IMR-90 (cell line): ENCODE measurements around the gene LRRC14B. TPM values are rescaled to one million over a fixed set of nuclear protein-coding genes. Genes with fewer than 3 reads are reported as not detected.
A peak's percentile ranks its signal among the peaks of the same experiment; 100 is the strongest.

Experiments used
- ATAC-seq: fragments of 200-7000 bp; cut with Tn5 transposase; 2 replicates; pipeline ENCODE4 v1.9.1; 2020; ENCODE audit warnings: low read depth, mild to moderate bottlenecking, moderate library complexity
- BruUV-seq: library from RNA; stranded (reverse); fragments of 400-500 nt; replicated peaks from 2 replicates; lab custom pipeline; 2021; lab: Mats Ljungman, UMichigan
- CTCF ChIA-PET: fragments of 300-600 bp; formaldehyde crosslinking; extraction: SDS; loops from one replicate; lab custom pipeline; 2021; ENCODE audit warnings: antibody characterized with exemption; lab: Yijun Ruan, JAX
- POLR2A ChIA-PET: fragments of 300-600 bp; sonication (Branson Sonifier 250); formaldehyde crosslinking; loops from one replicate; lab custom pipeline; 2022; ENCODE audit warnings: antibody characterized with exemption; ENCODE audit not compliant: unreplicated experiment; lab: Charles Lee
- DNase-seq: peaks from one replicate; pipeline ENCODE4 v3.0.0; 2013
- H2AFZ ChIP-seq: replicated peaks from 2 replicates; pipeline ENCODE3; 2013; ENCODE audit warnings: low read length, mild to moderate bottlenecking; ENCODE audit not compliant: poor library complexity
- H2AK5ac ChIP-seq: 2 replicates; pipeline ENCODE4 v1.6.1; 2013; ENCODE audit warnings: low read depth, low read length, inconsistent platforms
- H2AK9ac ChIP-seq: replicated peaks from 2 replicates; pipeline ENCODE3; 2013; ENCODE audit warnings: mild to moderate bottlenecking, low read depth, low read length, moderate library complexity; ENCODE audit not compliant: poor library complexity
- H2BK120ac ChIP-seq: 2 replicates; pipeline ENCODE4 v1.6.1; 2013; ENCODE audit warnings: low read depth, low read length, inconsistent platforms
- H2BK15ac ChIP-seq: 3 replicates; pipeline ENCODE4 v1.6.1; 2013; ENCODE audit warnings: low read depth, low read length, inconsistent platforms
- H2BK20ac ChIP-seq: 2 replicates; pipeline ENCODE4 v1.6.1; 2013; ENCODE audit warnings: low read depth, mild to moderate bottlenecking, inconsistent platforms, low read length, moderate library complexity
- H2BK5ac ChIP-seq: 2 replicates; pipeline ENCODE4 v1.6.1; 2013; ENCODE audit warnings: mild to moderate bottlenecking, low read depth, low read length, inconsistent platforms; ENCODE audit not compliant: poor library complexity, severe bottlenecking
- H3K14ac ChIP-seq: replicated peaks from 2 replicates; pipeline ENCODE4 v1.6.1; 2013; ENCODE audit warnings: low read depth, low read length, inconsistent platforms
- H3K18ac ChIP-seq: 2 replicates; pipeline ENCODE4 v1.6.1; 2013; ENCODE audit warnings: low read depth, low read length, control low read depth
- H3K23ac ChIP-seq: 2 replicates; pipeline ENCODE4 v1.6.1; 2013; ENCODE audit warnings: low read depth, low read length, inconsistent platforms
- H3K27ac ChIP-seq: 2 replicates; pipeline ENCODE4 v1.5.1; 2013; ENCODE audit warnings: mild to moderate bottlenecking, control low read depth, low read length; ENCODE audit not compliant: insufficient read depth
- H3K27me3 ChIP-seq: 2 replicates; pipeline ENCODE4 v1.6.1; 2013; ENCODE audit warnings: low read length; ENCODE audit not compliant: control insufficient read depth, insufficient read depth
- H3K36me3 ChIP-seq: 2 replicates; pipeline ENCODE4 v1.6.1; 2013; ENCODE audit warnings: low read length, mixed read lengths; ENCODE audit not compliant: control insufficient read depth, insufficient read depth
- H3K4ac ChIP-seq: 2 replicates; pipeline ENCODE4 v1.6.1; 2013; ENCODE audit warnings: low read depth, low read length, inconsistent platforms
- H3K4me1 ChIP-seq: 2 replicates; pipeline ENCODE4 v1.6.1; 2013; ENCODE audit warnings: low read length, mixed read lengths; ENCODE audit not compliant: control insufficient read depth, insufficient read depth
- H3K4me2 ChIP-seq: 2 replicates; pipeline ENCODE4 v1.6.1; 2013; ENCODE audit warnings: low read depth, mild to moderate bottlenecking, control low read depth, low read length, moderate library complexity
- H3K4me3 ChIP-seq: 2 replicates; pipeline ENCODE4 v1.5.1; 2013; ENCODE audit warnings: low read depth, mild to moderate bottlenecking, control low read depth, low read length, moderate library complexity; ENCODE audit not compliant: insufficient read depth
- H3K56ac ChIP-seq: 2 replicates; pipeline ENCODE4 v1.6.1; 2013; ENCODE audit warnings: low read length, inconsistent platforms; ENCODE audit not compliant: insufficient read depth; ENCODE audit errors: extremely low read depth
- H3K79me1 ChIP-seq, 2 experiments: 2 replicates each; pipeline ENCODE4 v1.6.1; 2013; ENCODE audit warnings: low read length in 2 of 2, inconsistent platforms in 1 of 2, low read depth in 1 of 2
- H3K9ac ChIP-seq: 2 replicates; pipeline ENCODE4 v1.6.1; 2013; ENCODE audit warnings: low read depth, low read length, control low read depth
- H3K9me1 ChIP-seq: 2 replicates; pipeline ENCODE4 v1.6.1; 2013; ENCODE audit warnings: low read length, inconsistent platforms; ENCODE audit not compliant: insufficient read depth
- H3K9me3 ChIP-seq: 2 replicates; pipeline ENCODE4 v1.6.1; 2013; ENCODE audit warnings: low read length; ENCODE audit not compliant: control insufficient read depth, insufficient read depth
- H4K20me1 ChIP-seq: 2 replicates; pipeline ENCODE4 v1.6.1; 2013; ENCODE audit warnings: low read length, inconsistent platforms; ENCODE audit not compliant: insufficient read depth
- H4K5ac ChIP-seq: 2 replicates; pipeline ENCODE4 v1.6.1; 2013; ENCODE audit warnings: mild to moderate bottlenecking, low read depth, low read length, control low read depth
- H4K8ac ChIP-seq, 2 experiments: 2 replicates each; pipeline ENCODE4 v1.6.1; 2013; ENCODE audit warnings: low read depth in 2 of 2, low read length in 2 of 2, control low read depth in 1 of 2, inconsistent platforms in 1 of 2
- H4K91ac ChIP-seq: 2 replicates; pipeline ENCODE4 v1.6.1; 2013; ENCODE audit warnings: low read depth, low read length, inconsistent platforms; ENCODE audit not compliant: insufficient read depth
- BHLHE40 ChIP-seq: fragments of 150-350 bp; IDR thresholded peaks from 2 replicates; pipeline ENCODE4 v1.6.1; 2016; ENCODE audit warnings: mild to moderate bottlenecking, low read depth, low read length
- CEBPB ChIP-seq: IDR thresholded peaks from 2 replicates; pipeline ENCODE4 v1.6.1; 2012; ENCODE audit warnings: low read depth, low read length, improper control_type of control experiment
- CHD1 ChIP-seq: IDR thresholded peaks from 2 replicates; pipeline ENCODE4 v1.6.1; 2012; ENCODE audit warnings: low read depth, low read length, improper control_type of control experiment
- MAFK ChIP-seq: IDR thresholded peaks from 2 replicates; pipeline ENCODE4 v1.6.1; 2012; ENCODE audit warnings: low read depth, low read length, improper control_type of control experiment
- POLR2A ChIP-seq: IDR thresholded peaks from 2 replicates; pipeline ENCODE4 v1.6.1; 2012; ENCODE audit warnings: mild to moderate bottlenecking, low read depth, low read length
- RCOR1 ChIP-seq: IDR thresholded peaks from 2 replicates; pipeline ENCODE4 v1.6.1; 2012; ENCODE audit warnings: mild to moderate bottlenecking, low read length, improper control_type of control experiment; ENCODE audit not compliant: insufficient replicate concordance
- RFX5 ChIP-seq: IDR thresholded peaks from 2 replicates; pipeline ENCODE4 v1.8.0; 2012; ENCODE audit warnings: low read depth, mild to moderate bottlenecking, low read length, moderate library complexity
- SMC3 ChIP-seq: fragments of 150-350 bp; IDR thresholded peaks from 2 replicates; pipeline ENCODE4 v1.6.1; 2016; ENCODE audit warnings: low read depth, mild to moderate bottlenecking, antibody characterized with exemption, low read length, moderate library complexity
- WGBS, 2 experiments: methylation state at CpG; one replicate each; pipeline versions ENCODE4 v1.1.5 to v1.1.7; 2013; ENCODE audit warnings: missing lambda C conversion rate in 2 of 2; ENCODE audit not compliant: insufficient read length in 1 of 2; ENCODE audit errors: extremely low coverage in 2 of 2; 5-methylcytosine and 5-hydroxymethylcytosine counted together
- dilution Hi-C: fragments of 300-500 bp; cut with HindIII; formaldehyde crosslinking; loops from one replicate; pipeline ENCODE4 v1.14.3; 2018; ENCODE audit warnings: low sequenced_read_pairs; ENCODE audit not compliant: unreplicated experiment
- in situ Hi-C: fragments of 300-500 bp; cut with MboI; formaldehyde crosslinking; loops from 3 replicates; pipeline ENCODE4 v1.14.3; 2019; ENCODE audit warnings: low sequenced_read_pairs, inconsistent platforms, mixed read lengths
- intact Hi-C: fragments of 100-400 bp; cut with micrococcal nuclease; formaldehyde crosslinking; loops from 2 replicates; pipeline ENCODE4 v1.10.0; 2022
- polyA plus RNA-seq, 3 experiments: library from polyadenylated mRNA; depleted of rRNA; stranded (reverse); fragments of >200 nt; gene quantifications; 2 replicates each; pipeline ENCODE4 v1.2.3, GENCODE V29; 2012; ENCODE audit warnings: low replicate concordance in 1 of 3
- total RNA-seq: library from RNA; depleted of rRNA; stranded (reverse); fragments of >200 nt; gene quantifications from 2 replicates; pipeline ENCODE4 v1.2.3, GENCODE V29; 2012
- TF ChIP-seq, protein P1 (sequence below): conservative IDR thresholded peaks from 2 replicates; pipeline ENCODE4 v1.5.1; 2012; ENCODE audit warnings: mild to moderate bottlenecking, low read depth, low read length, improper control_type of control experiment
- TF ChIP-seq, protein P2 (sequence below): fragments of 150-350 bp; IDR thresholded peaks from 2 replicates; pipeline ENCODE4 v1.6.1; 2017; ENCODE audit warnings: mild to moderate bottlenecking, antibody characterized with exemption, low read length, low read depth

Gene LRRC14B
- total and polyA plus RNA-seq, 2 of the 4 experiments (the other 2 are of a cell fraction): not detected

DNA sequence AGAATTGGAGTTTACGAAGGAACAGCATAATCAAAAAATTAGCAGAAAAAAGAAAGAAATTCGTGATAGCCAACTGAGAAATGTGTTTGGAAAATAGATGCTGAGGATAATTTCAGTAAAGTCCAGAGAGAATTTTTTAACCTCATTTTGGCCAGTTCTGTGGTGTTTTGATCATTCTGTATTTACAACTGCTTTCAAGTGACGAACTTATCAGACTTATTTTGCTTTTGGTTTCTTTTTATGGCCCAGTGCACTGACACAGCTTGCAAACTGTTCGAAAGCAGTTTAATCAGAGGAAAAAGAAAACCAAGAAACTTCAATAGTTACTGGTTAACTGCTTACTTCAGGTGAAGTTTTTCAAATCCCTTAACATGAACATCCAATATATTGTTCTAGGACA lies 28.7 kb downstream of the LRRC14B start:
- H4K20me1 ChIP-seq: peaks cover 56% of the 10 kb centered on the region
- H2BK120ac ChIP-seq: no peak overlapping the region
- no peak overlapping the region for H2AFZ ChIP-seq
- no peak for TF ChIP-seq BHLHE40
- no peak for TF ChIP-seq RFX5
- no peak for TF ChIP-seq SMC3
- TF ChIP-seq CEBPB: no peak
- TF ChIP-seq MAFK: no peak
- TF ChIP-seq POLR2A: no peak
- TF ChIP-seq RCOR1: no peak
- TF ChIP-seq, protein P1, sequence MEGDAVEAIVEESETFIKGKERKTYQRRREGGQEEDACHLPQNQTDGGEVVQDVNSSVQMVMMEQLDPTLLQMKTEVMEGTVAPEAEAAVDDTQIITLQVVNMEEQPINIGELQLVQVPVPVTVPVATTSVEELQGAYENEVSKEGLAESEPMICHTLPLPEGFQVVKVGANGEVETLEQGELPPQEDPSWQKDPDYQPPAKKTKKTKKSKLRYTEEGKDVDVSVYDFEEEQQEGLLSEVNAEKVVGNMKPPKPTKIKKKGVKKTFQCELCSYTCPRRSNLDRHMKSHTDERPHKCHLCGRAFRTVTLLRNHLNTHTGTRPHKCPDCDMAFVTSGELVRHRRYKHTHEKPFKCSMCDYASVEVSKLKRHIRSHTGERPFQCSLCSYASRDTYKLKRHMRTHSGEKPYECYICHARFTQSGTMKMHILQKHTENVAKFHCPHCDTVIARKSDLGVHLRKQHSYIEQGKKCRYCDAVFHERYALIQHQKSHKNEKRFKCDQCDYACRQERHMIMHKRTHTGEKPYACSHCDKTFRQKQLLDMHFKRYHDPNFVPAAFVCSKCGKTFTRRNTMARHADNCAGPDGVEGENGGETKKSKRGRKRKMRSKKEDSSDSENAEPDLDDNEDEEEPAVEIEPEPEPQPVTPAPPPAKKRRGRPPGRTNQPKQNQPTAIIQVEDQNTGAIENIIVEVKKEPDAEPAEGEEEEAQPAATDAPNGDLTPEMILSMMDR: no peak
- TF ChIP-seq CHD1: no peak
- TF ChIP-seq, protein P2, sequence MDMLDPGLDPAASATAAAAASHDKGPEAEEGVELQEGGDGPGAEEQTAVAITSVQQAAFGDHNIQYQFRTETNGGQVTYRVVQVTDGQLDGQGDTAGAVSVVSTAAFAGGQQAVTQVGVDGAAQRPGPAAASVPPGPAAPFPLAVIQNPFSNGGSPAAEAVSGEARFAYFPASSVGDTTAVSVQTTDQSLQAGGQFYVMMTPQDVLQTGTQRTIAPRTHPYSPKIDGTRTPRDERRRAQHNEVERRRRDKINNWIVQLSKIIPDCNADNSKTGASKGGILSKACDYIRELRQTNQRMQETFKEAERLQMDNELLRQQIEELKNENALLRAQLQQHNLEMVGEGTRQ: no peak
- no peak overlapping the region for H3K18ac ChIP-seq
- H3K9me3 ChIP-seq: no peaks in the 10 kb centered on the region
- H3K4me2 ChIP-seq: peak overlapping the region; percentile 65; the same call in 1 of the 2 replicates
- no peak overlapping the region for H4K5ac ChIP-seq
- H3K79me1 ChIP-seq: peaks cover 23 to 52% of the 10 kb centered on the region in 2 experiments; a peak in 3 of 4 replicates
- H2BK5ac ChIP-seq: no peak overlapping the region
- H4K8ac ChIP-seq: no peak overlapping the region
- H3K56ac ChIP-seq: no peak overlapping the region
- H2AK9ac ChIP-seq: no peak overlapping the region
- DNase-seq (no peak), ATAC-seq (no peak)
- no peak overlapping the region for H3K23ac ChIP-seq
- H3K27me3 ChIP-seq: no peaks in the 10 kb centered on the region
- H3K36me3 ChIP-seq: peaks cover 10% of the 10 kb centered on the region
- ChIA-PET POLR2A (no interaction called here), CTCF (interaction anchor here (0.7 kb wide), 1 partner anchor 31 kb away, joined by 5 read pairs; no protein-coding TSS in a partner anchor)
- H3K9ac ChIP-seq: peak overlapping the region; percentile 78; the same call in 1 of the 2 replicates
- H2BK20ac ChIP-seq: no peak overlapping the region
- in situ Hi-C loops: no loop called here
- intact Hi-C loops: no loop called here
- H2BK15ac ChIP-seq: no peak overlapping the region
- no peak overlapping the region for H4K91ac ChIP-seq
- H2AK5ac ChIP-seq: no peak overlapping the region
- BruUV-seq: no TSS peak
- peaks cover 15% of the 10 kb centered on the region for H3K9me1 ChIP-seq
- no peak overlapping the region for H3K14ac ChIP-seq
- peaks cover 11% of the 10 kb centered on the region for H3K4me1 ChIP-seq
- no peak overlapping the region for H3K27ac ChIP-seq
- no peak overlapping the region for H3K4me3 ChIP-seq
- no CpG with 5 or more reads among the region's 4 CpGs for WGBS, 2 experiments
- no peak overlapping the region for H3K4ac ChIP-seq
- dilution Hi-C loops: no loop called here
